ENCODE results near the gene AAK1.

- TF ChIP-seq POLR2A (IDR thresholded peaks at IDR 0.05): no peak
- TF ChIP-seq, protein P1, sequence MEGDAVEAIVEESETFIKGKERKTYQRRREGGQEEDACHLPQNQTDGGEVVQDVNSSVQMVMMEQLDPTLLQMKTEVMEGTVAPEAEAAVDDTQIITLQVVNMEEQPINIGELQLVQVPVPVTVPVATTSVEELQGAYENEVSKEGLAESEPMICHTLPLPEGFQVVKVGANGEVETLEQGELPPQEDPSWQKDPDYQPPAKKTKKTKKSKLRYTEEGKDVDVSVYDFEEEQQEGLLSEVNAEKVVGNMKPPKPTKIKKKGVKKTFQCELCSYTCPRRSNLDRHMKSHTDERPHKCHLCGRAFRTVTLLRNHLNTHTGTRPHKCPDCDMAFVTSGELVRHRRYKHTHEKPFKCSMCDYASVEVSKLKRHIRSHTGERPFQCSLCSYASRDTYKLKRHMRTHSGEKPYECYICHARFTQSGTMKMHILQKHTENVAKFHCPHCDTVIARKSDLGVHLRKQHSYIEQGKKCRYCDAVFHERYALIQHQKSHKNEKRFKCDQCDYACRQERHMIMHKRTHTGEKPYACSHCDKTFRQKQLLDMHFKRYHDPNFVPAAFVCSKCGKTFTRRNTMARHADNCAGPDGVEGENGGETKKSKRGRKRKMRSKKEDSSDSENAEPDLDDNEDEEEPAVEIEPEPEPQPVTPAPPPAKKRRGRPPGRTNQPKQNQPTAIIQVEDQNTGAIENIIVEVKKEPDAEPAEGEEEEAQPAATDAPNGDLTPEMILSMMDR (IDR thresholded peaks at IDR 0.05): no peak
- no peak for TF ChIP-seq POLR2AphosphoS5 (IDR thresholded peaks at IDR 0.05)
- no peak for TF ChIP-seq EP300 (IDR thresholded peaks at IDR 0.05)
Observed at GRCh38 chr2:69438580-69438979, 205.0 kb downstream of the AAK1 start.

Measured in stomach (tissue), 4 donors.